Colonic mucosa (tissue), 4 donors: ENCODE data around the gene ABCA7. TPM values are rescaled to one million over a fixed set of nuclear protein-coding genes. Genes with fewer than 3 reads are reported as not detected.

Experiments
- DNase-seq: peaks from one replicate; pipeline ENCODE4 v3.0.0-alpha.2; 2020
- H3K27ac ChIP-seq: fragments of 200-600 bp; one replicate; pipeline ENCODE4 v1.8.0; 2021
- H3K27me3 ChIP-seq: fragments of 200-600 bp; one replicate; pipeline ENCODE4 v1.8.0; 2021
- H3K36me3 ChIP-seq: fragments of 200-600 bp; one replicate; pipeline ENCODE4 v1.8.0; 2021
- H3K4me1 ChIP-seq: fragments of 200-600 bp; one replicate; pipeline ENCODE4 v1.8.0; 2021; ENCODE audit warnings: mild to moderate bottlenecking
- H3K4me3 ChIP-seq: fragments of 200-600 bp; one replicate; pipeline ENCODE4 v1.8.0; 2021
- H3K9ac ChIP-seq, 2 donors: one replicate each; pipeline ENCODE4 v1.7.0; 2013; ENCODE audit warnings: control low read depth in 2 of 2, low read depth in 2 of 2, low read length in 2 of 2
- H3K9me3 ChIP-seq: fragments of 200-600 bp; one replicate; pipeline ENCODE4 v1.8.0; 2021
- intact Hi-C: fragments of 100-400 bp; cut with DNase I; formaldehyde crosslinking; loops from one replicate; pipeline ENCODE4 v1.14.1; 2022
- total RNA-seq, 2 donors: library from RNA; stranded (reverse); fragmentation: NEBNext Ultra II Directional in 1 of 2; extraction: Animal tissue kit (Norgen Biotek cat#: 25700) in 1 of 2; gene quantifications; one replicate each; pipeline ENCODE4 v1.2.1, GENCODE V29; 2021
- TF ChIP-seq, protein P1 (sequence below): fragments of 200-600 bp; IDR thresholded peaks from one replicate; pipeline ENCODE4 v1.8.0; 2022; ENCODE audit warnings: antibody characterized with exemption, mild to moderate bottlenecking
- donor health status: healthy.
- donor health status: DM: no; HTN: no; CAD: no.
- donor health status: DM: no; HTN: no; CAD: no.

ABCA7 gene
- total RNA-seq, 2 donors from 2014 or later: 23.9 to 31.6 TPM

DNA sequence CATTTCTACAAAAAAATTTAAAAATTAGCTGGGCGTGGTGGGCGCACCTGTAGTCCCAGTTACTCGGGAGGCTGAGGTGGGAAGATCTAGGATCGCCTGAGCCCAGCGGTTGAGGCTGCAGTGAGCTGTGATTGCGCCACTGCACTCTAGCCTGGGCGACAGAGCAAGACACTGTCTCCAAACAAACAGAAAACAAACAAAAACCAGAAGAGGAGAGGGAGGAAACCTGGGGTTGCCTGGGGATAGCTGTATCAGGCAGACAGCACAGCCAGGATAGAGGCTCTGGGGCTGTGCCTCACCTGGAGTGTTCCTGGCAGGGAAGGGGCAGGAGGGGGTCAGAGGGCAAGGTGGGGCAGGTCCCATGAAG, 57.9 kb downstream of the ABCA7 start:
- H3K9ac ChIP-seq: peak overlapping the region in 1 of 2 donors; percentile 61
- H3K4me3 ChIP-seq: no peak overlapping the region
- peaks cover 22% of the 10 kb centered on the region for H3K4me1 ChIP-seq
- TF ChIP-seq, protein P1, sequence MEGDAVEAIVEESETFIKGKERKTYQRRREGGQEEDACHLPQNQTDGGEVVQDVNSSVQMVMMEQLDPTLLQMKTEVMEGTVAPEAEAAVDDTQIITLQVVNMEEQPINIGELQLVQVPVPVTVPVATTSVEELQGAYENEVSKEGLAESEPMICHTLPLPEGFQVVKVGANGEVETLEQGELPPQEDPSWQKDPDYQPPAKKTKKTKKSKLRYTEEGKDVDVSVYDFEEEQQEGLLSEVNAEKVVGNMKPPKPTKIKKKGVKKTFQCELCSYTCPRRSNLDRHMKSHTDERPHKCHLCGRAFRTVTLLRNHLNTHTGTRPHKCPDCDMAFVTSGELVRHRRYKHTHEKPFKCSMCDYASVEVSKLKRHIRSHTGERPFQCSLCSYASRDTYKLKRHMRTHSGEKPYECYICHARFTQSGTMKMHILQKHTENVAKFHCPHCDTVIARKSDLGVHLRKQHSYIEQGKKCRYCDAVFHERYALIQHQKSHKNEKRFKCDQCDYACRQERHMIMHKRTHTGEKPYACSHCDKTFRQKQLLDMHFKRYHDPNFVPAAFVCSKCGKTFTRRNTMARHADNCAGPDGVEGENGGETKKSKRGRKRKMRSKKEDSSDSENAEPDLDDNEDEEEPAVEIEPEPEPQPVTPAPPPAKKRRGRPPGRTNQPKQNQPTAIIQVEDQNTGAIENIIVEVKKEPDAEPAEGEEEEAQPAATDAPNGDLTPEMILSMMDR: no peak
- peak overlapping the region; percentile 22 for H3K27ac ChIP-seq
- H3K9me3 ChIP-seq: no peaks in the 10 kb centered on the region
- DNase-seq: no peak
- intact Hi-C loops: no loop called here
- no peaks in the 10 kb centered on the region for H3K27me3 ChIP-seq
- no peaks in the 10 kb centered on the region for H3K36me3 ChIP-seq

DNA sequence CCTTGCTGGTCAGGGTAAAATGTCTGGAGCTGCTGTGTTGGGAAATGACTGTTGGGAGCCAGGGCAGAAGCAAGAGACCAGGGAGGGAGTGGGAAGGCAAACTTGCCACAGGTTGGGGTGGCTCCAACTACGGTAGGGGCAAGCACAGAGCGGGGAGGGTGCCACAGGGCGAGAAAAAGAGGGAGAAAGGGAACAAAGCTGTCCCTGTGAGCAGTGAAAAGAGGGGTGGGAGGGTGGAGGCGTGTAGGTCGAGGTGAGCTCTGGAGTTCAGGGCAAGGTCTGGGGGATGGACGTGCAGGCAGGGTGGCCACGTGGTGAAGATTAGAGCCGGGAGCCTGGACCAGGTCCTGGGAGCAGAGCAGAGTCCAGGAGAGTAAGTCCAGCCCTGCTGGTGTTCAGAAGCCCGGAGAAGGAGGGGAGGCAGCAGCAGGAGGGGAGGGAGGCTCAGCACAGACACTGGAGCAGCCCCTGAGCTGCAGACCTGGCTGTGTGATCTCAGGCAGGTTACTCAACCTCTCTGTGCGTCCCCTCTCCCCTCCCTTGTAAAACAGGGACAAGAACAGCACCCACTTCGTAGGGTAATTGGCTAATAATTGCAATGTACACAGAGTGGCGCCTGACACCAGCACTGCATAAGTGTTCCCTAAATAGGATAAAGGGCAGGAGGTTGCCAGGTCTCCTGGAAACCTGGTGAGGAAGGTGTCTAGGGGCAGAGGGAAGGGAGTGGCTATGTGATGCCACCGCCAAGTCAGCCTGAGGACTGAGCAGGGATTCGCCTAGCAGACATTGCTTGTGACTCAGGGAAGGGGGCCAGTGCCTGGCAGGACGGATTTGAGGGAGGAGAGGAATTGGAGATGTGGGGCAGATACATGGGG, 58.5 kb downstream of the ABCA7 start:
- peak overlapping the region; percentile 3 to 61 for H3K9ac ChIP-seq
- H3K4me1 ChIP-seq: peaks cover 28% of the 10 kb centered on the region
- no peaks in the 10 kb centered on the region for H3K36me3 ChIP-seq
- H3K9me3 ChIP-seq: no peaks in the 10 kb centered on the region
- intact Hi-C loops: no loop called here
- no peaks in the 10 kb centered on the region for H3K27me3 ChIP-seq
- no peak overlapping the region for H3K4me3 ChIP-seq
- H3K27ac ChIP-seq: peak overlapping the region; percentile 31
- TF ChIP-seq, protein P1: no peak
- peak; percentile 33 for DNase-seq

DNA sequence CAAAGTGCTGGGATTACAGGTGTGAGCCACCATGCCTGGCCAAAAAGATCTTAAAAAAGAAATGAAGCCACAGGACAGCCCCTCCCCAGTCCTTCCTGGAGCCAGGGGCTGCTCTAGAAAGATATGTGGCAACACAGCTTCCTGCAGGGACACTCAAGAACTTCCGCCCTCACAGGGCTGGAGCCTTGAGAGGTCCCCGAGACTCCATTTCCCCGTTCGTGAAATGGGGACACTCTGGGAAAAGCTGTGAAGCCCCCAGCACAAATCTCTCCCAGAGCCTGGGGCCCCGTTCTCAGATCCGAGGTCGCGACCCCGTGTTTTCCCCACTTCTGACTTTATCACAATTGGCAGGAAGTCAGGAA, 61.4 kb downstream of the ABCA7 start:
- Histone ChIP-seq H3K4me3 (no peak overlapping the region), H3K4me1 (peaks cover 21% of the 10 kb centered on the region)
- DNase-seq: peak; percentile 39

DNA sequence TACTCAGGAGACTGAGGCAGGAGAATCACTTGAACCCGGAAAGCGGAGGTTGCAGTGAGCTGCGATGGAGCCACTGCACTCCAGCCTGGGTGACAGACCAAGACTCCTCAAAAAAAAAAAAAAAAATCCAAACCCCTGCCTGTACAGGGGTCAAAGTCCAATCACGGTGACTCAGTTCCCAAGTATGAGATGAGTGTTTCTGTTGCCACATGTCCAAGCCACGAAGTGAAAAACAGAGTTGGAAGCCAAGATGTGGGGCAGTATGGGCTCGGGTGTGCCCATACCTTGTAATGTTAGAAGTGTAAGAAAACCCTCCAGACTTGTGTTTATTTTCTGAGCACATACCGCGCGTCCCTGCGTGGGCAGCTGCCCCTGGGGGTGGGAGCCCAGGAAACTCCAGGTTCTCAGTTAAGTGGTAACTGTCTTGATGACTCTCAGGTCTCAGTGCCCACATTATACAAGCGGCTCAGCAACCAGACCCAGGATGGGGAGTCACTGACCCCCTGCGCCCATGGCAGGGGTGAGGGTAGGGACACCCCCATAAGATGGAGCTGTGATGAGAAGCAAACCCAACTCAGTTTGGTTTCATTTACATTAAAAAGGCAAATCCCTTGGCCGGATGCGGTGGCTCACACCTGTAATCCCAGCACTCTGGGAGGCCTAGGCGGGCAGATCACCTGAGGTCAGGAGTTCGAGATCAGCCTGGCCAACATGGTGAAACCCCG, 62.7 kb downstream of the ABCA7 start:
- intact Hi-C loops: no loop called here
- peak; percentile 75 for DNase-seq
- no peaks in the 10 kb centered on the region for H3K9me3 ChIP-seq
- peaks cover 10% of the 10 kb centered on the region for H3K36me3 ChIP-seq
- H3K27me3 ChIP-seq: no peaks in the 10 kb centered on the region
- peaks cover 25% of the 10 kb centered on the region for H3K4me1 ChIP-seq
- H3K9ac ChIP-seq: peak overlapping the region; percentile 3 to 77
- H3K4me3 ChIP-seq: no peak overlapping the region
- TF ChIP-seq, protein P1: no peak
- H3K27ac ChIP-seq: peak overlapping the region; percentile 97

More for the DNA sequence above, 61.4 kb downstream of the ABCA7 start:
- no peaks in the 10 kb centered on the region for H3K9me3 ChIP-seq
- H3K27me3 ChIP-seq: no peaks in the 10 kb centered on the region
- H3K9ac ChIP-seq: peak overlapping the region in 1 of 2 donors; percentile 0
- H3K36me3 ChIP-seq: no peaks in the 10 kb centered on the region
- TF ChIP-seq, protein P1: no peak
- peak overlapping the region; percentile 97 for H3K27ac ChIP-seq
- intact Hi-C loops: no loop called here

DNA sequence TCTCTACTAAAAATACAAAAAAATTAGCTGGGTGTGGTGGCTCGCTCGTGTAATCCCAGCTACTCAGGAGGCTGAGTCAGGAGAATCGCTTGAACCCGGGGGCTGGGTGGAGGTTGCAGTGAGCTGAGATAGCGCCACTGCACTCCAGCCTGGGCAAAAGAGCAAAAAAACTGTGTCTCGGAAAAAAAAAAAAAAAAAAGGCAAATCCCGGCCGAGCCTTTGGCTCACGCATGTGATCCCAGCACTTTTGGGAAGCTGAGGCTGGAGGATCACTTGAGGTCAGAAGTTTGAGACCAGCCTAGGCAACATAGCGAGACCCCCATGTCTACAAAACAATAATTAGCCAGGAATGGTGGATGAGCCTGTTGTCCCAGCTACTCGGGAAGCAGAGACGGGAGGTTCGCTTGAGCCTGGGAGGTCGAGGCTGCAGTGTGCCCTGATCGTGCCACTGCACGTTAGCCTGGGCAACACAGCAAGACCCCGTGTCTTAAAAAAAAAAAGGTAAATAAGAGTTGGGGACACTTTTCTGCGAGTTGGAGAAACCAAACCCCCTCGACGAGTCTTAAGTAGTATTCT, 63.3 kb downstream of the ABCA7 start:
- no peaks in the 10 kb centered on the region for H3K9me3 ChIP-seq
- no peaks in the 10 kb centered on the region for H3K27me3 ChIP-seq
- TF ChIP-seq, protein P1: no peak
- intact Hi-C loops: no loop called here
- H3K27ac ChIP-seq: peak overlapping the region; percentile 97
- DNase-seq: no peak
- H3K4me1 ChIP-seq: peaks cover 22% of the 10 kb centered on the region
- peaks cover 14% of the 10 kb centered on the region for H3K36me3 ChIP-seq
- H3K9ac ChIP-seq: peak overlapping the region; percentile 53 to 55
- H3K4me3 ChIP-seq: no peak overlapping the region
